OCI-LY1 (cell line): ENCODE measurements around the gene NFU1.

Experiments used
- H2AFZ ChIP-seq: fragments of 200-600 bp; sonication (generic), shearing (Covaris generic); 2 replicates; pipeline ENCODE4 v1.6.0; 2014; ENCODE audit warnings: antibody characterized with exemption, mild to moderate bottlenecking, low read length
- H3F3A ChIP-seq: fragments of 200-600 bp; sonication (generic), shearing (Covaris generic); 2 replicates; pipeline ENCODE4 v1.6.0; 2014; ENCODE audit warnings: mild to moderate bottlenecking, antibody characterized with exemption, low read length, moderate library complexity; ENCODE audit not compliant: insufficient read depth
- H3K27ac ChIP-seq: fragments of 200-600 bp; sonication (generic); 2 replicates; pipeline ENCODE4 v1.5.1; 2014; ENCODE audit warnings: low read length, mixed run types, mild to moderate bottlenecking, low read depth; ENCODE audit not compliant: poor library complexity, severe bottlenecking
- H3K27me3 ChIP-seq: fragments of 200-600 bp; sonication (generic); 2 replicates; pipeline ENCODE4 v1.6.0; 2014; ENCODE audit warnings: antibody characterized with exemption, mild to moderate bottlenecking, low read length, moderate library complexity; ENCODE audit not compliant: insufficient read depth
- H3K36me3 ChIP-seq: fragments of 200-600 bp; sonication (generic); 2 replicates; pipeline ENCODE4 v1.6.1; 2014; ENCODE audit warnings: mild to moderate bottlenecking, antibody characterized with exemption, low read length, moderate library complexity, mixed read lengths; ENCODE audit not compliant: insufficient read depth
- H3K4me1 ChIP-seq: fragments of 200-600 bp; sonication (generic); 2 replicates; pipeline ENCODE4 v1.5.1; 2014; ENCODE audit warnings: mild to moderate bottlenecking, low read length, moderate library complexity; ENCODE audit not compliant: insufficient read depth, severe bottlenecking
- H3K4me2 ChIP-seq: fragments of 200-600 bp; sonication (generic), shearing (Covaris generic); 2 replicates; pipeline ENCODE4 v1.6.1; 2014; ENCODE audit warnings: low read length
- H3K4me3 ChIP-seq: fragments of 200-600 bp; sonication (generic); 2 replicates; pipeline ENCODE4 v1.5.1; 2014; ENCODE audit warnings: low read length, low read depth, mild to moderate bottlenecking, mixed read lengths; ENCODE audit not compliant: poor library complexity, severe bottlenecking
- H3K79me2 ChIP-seq: fragments of 200-600 bp; shearing (Covaris generic); 2 replicates; pipeline ENCODE4 v1.6.1; 2016; ENCODE audit warnings: mixed run types, low read length, mixed read lengths; ENCODE audit not compliant: insufficient read depth
- H3K9ac ChIP-seq: fragments of 200-600 bp; sonication (generic), shearing (Covaris generic); 2 replicates; pipeline ENCODE4 v1.6.1; 2014; ENCODE audit warnings: mild to moderate bottlenecking, low read length, mixed read lengths
- H3K9me2 ChIP-seq: fragments of 200-600 bp; sonication (generic), shearing (Covaris generic); 2 replicates; pipeline ENCODE4 v1.6.1; 2014; ENCODE audit warnings: low read depth, mild to moderate bottlenecking, low read length, mixed read lengths
- H3K9me3 ChIP-seq: fragments of 200-600 bp; shearing (Covaris generic); 2 replicates; pipeline ENCODE4 v1.6.1; 2014; ENCODE audit warnings: low read length, mixed read lengths
- H4K20me1 ChIP-seq: fragments of 200-600 bp; sonication (generic), shearing (Covaris generic); 2 replicates; pipeline ENCODE4 v1.6.0; 2016; ENCODE audit warnings: mild to moderate bottlenecking, low read length; ENCODE audit not compliant: insufficient read depth
- CTCF ChIP-seq: fragments of 200-600 bp; sonication (generic), shearing (Covaris generic); IDR thresholded peaks from 2 replicates; pipeline ENCODE4 v1.5.1; 2017; ENCODE audit warnings: mild to moderate bottlenecking, antibody characterized with exemption, low read length, moderate library complexity, mixed read lengths
- EZH2 ChIP-seq: fragments of 200-600 bp; sonication (generic), shearing (Covaris generic); IDR thresholded peaks from 2 replicates; pipeline ENCODE4 v1.8.0; 2017; ENCODE audit warnings: borderline replicate concordance, mixed run types, mild to moderate bottlenecking, antibody characterized with exemption, low read length, moderate library complexity, mixed read lengths

NFU1 gene

GRCh38 chr2:69411120-69411519, 26.1 kb downstream of the NFU1 start:
- H3K9ac ChIP-seq, result no peak overlapping the region
- H3K27me3 ChIP-seq, result no peaks in the 10 kb centered on the region
- H3K4me2 ChIP-seq, result no peak overlapping the region
- peaks cover 29% of the 10 kb centered on the region for H3K36me3 ChIP-seq
- H2AFZ ChIP-seq, result no peak overlapping the region
- H3K79me2 ChIP-seq, result no peaks in the 10 kb centered on the region
- H3K9me2 ChIP-seq, result no peaks in the 10 kb centered on the region
- H3K4me3 ChIP-seq, result no peak overlapping the region
- TF ChIP-seq CTCF (no peak), EZH2 (no peak)
- no peaks in the 10 kb centered on the region for H3K4me1 ChIP-seq
- no peaks in the 10 kb centered on the region for H3K9me3 ChIP-seq
- no peaks in the 10 kb centered on the region for H4K20me1 ChIP-seq
- H3F3A ChIP-seq, result 0 out of 2 replicates have a peak, but pooled peaks cover 4% of the 10 kb centered on the region
- no peak overlapping the region for H3K27ac ChIP-seq

DNA sequence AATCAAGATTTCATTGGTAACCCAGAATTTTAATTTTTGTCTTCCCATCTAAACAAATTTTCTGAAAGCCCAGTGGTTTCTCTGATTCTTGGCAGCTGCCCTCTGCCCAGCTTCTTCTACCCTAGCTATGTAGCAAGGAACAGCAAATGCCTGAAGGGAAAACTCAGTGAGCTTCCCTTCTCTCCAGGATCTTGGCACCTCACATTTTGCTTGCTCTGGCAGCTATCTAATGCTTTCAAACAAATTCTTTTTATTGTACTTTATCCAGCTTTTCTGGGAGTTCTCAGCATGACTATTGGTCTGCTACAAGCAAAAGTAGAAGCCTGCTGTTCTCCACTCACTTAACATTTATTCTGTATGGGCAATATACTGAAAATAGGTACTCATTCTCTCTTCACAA, 31.9 kb downstream of the NFU1 start:
- Histone ChIP-seq H3K27me3 (no peaks in the 10 kb centered on the region), H3K4me1 (no peaks in the 10 kb centered on the region), H3K27ac (no peak overlapping the region), H4K20me1 (no peaks in the 10 kb centered on the region), H2AFZ (no peak overlapping the region), H3K9me3 (no peaks in the 10 kb centered on the region), H3F3A (no peaks in the 10 kb centered on the region), H3K4me3 (no peak overlapping the region), H3K4me2 (no peak overlapping the region), H3K79me2 (no peaks in the 10 kb centered on the region), H3K9me2 (no peaks in the 10 kb centered on the region), H3K9ac (no peak overlapping the region), H3K36me3 (peaks cover 58% of the 10 kb centered on the region)
- no peak for TF ChIP-seq EZH2
- TF ChIP-seq CTCF, result no peak

GRCh38 chr2:69400121-69400520, 37.1 kb downstream of the NFU1 start:
- no peaks in the 10 kb centered on the region for H3K4me1 ChIP-seq
- H3K36me3 ChIP-seq, result peaks cover 58% of the 10 kb centered on the region
- H3F3A ChIP-seq, result no peaks in the 10 kb centered on the region
- H3K9me3 ChIP-seq, result no peaks in the 10 kb centered on the region
- no peak overlapping the region for H3K4me2 ChIP-seq
- no peak overlapping the region for H3K4me3 ChIP-seq
- no peaks in the 10 kb centered on the region for H3K27me3 ChIP-seq
- no peak overlapping the region for H3K9ac ChIP-seq
- H3K27ac ChIP-seq, result no peak overlapping the region
- H3K79me2 ChIP-seq, result no peaks in the 10 kb centered on the region
- H2AFZ ChIP-seq, result no peak overlapping the region
- no peaks in the 10 kb centered on the region for H4K20me1 ChIP-seq
- no peaks in the 10 kb centered on the region for H3K9me2 ChIP-seq
- no peak for TF ChIP-seq EZH2
- TF ChIP-seq CTCF, result no peak
